Caco-2 (cell line): ENCODE measurements around the gene TMEM140. TPM values are rescaled to one million over a fixed set of nuclear protein-coding genes. Genes with fewer than 3 reads are reported as not detected.
A peak's percentile ranks its signal among the peaks of the same experiment; 100 is the strongest.

ENCODE experiments used
- BruUV-seq: library from RNA; stranded (reverse); fragments of 400-500 nt; replicated peaks from 2 replicates; lab custom pipeline; 2021; lab: Mats Ljungman, UMichigan
- CTCF ChIA-PET: fragments of 300-600 bp; sonication (Branson Sonifier 250); formaldehyde crosslinking; loops from one replicate; lab custom pipeline; 2022; ENCODE audit warnings: antibody characterized with exemption; lab: Charles Lee
- POLR2A ChIA-PET: fragments of 300-600 bp; sonication (Branson Sonifier 250); formaldehyde crosslinking; loops from one replicate; lab custom pipeline; 2022; ENCODE audit warnings: antibody characterized with exemption; lab: Charles Lee
- DNase-seq, 2 experiments: peaks; one replicate each; pipeline versions ENCODE4 v3.0.0 to v3.0.0-alpha.2; 2020 to 2022
- H3K27me3 ChIP-seq: replicated peaks from 2 replicates; pipeline ENCODE4 v1.6.0; 2011; ENCODE audit warnings: low read length; ENCODE audit not compliant: control insufficient read depth, insufficient read depth
- H3K36me3 ChIP-seq: 2 replicates; pipeline ENCODE4 v1.5.1; 2011; ENCODE audit warnings: low read length; ENCODE audit not compliant: control insufficient read depth, insufficient read depth
- H3K4me1 ChIP-seq: fragments of 250-450 bp; sonication (Bioruptor Pico); 2 replicates; pipeline ENCODE4 v1.5.1; 2020; ENCODE audit warnings: mild to moderate bottlenecking
- H3K4me3 ChIP-seq: 2 replicates; pipeline ENCODE4 v1.5.1; 2011; ENCODE audit warnings: low read depth, mild to moderate bottlenecking, control low read depth, low read length
- H3K9me3 ChIP-seq: fragments of 250-450 bp; sonication (Bioruptor Pico); 2 replicates; pipeline ENCODE4 v1.5.1; 2020; ENCODE audit warnings: mild to moderate bottlenecking, moderate library complexity
- H3K27ac Mint-ChIP-seq: one replicate; pipeline ENCODE4 v1.8.0; 2022; ENCODE audit warnings: mixed read lengths; ENCODE audit not compliant: unreplicated experiment
- H3K27me3 Mint-ChIP-seq: one replicate; pipeline ENCODE4 v1.8.0; 2022; ENCODE audit warnings: mixed read lengths; ENCODE audit not compliant: insufficient read depth, unreplicated experiment
- H3K36me3 Mint-ChIP-seq: one replicate; pipeline ENCODE4 v1.8.0; 2022; ENCODE audit warnings: mild to moderate bottlenecking, mixed read lengths; ENCODE audit not compliant: insufficient read depth, unreplicated experiment
- H3K4me1 Mint-ChIP-seq: one replicate; pipeline ENCODE4 v1.8.0; 2022; ENCODE audit warnings: low read depth, mixed read lengths; ENCODE audit not compliant: unreplicated experiment
- H3K4me3 Mint-ChIP-seq: one replicate; pipeline ENCODE4 v1.8.0; 2022; ENCODE audit warnings: mild to moderate bottlenecking, moderate library complexity, mixed read lengths; ENCODE audit not compliant: unreplicated experiment
- H3K9me3 Mint-ChIP-seq: one replicate; pipeline ENCODE4 v1.8.0; 2022; ENCODE audit warnings: mixed read lengths; ENCODE audit not compliant: unreplicated experiment
- intact Hi-C: fragments of 100-400 bp; cut with micrococcal nuclease; formaldehyde crosslinking; loops from one replicate; pipeline ENCODE4 v1.10.0; 2022; ENCODE audit not compliant: unreplicated experiment
- total RNA-seq: library from RNA; stranded (reverse); gene quantifications from 2 replicates; pipeline ENCODE4 v1.2.3, GENCODE V29; 2022
- TF ChIP-seq, protein P1 (sequence below), 2 experiments: fragments of 200-600 bp in 1 of 2; IDR thresholded peaks; 1 replicate in 1 of 2; 2 replicates in 1 of 2; pipeline versions ENCODE4 v1.5.1 to v1.8.0; 2011 to 2022; ENCODE audit warnings: antibody characterized with exemption in 1 of 2, control low read depth in 1 of 2, inconsistent platforms in 1 of 2, low read depth in 1 of 2, low read length in 1 of 2, mild to moderate bottlenecking in 1 of 2, moderate library complexity in 1 of 2; ENCODE audit not compliant: insufficient read depth in 1 of 2, severe bottlenecking in 1 of 2, unreplicated experiment in 1 of 2

Gene TMEM140
- total RNA-seq, 1 experiment from 2014 or later, result 6.1 TPM

DNA sequence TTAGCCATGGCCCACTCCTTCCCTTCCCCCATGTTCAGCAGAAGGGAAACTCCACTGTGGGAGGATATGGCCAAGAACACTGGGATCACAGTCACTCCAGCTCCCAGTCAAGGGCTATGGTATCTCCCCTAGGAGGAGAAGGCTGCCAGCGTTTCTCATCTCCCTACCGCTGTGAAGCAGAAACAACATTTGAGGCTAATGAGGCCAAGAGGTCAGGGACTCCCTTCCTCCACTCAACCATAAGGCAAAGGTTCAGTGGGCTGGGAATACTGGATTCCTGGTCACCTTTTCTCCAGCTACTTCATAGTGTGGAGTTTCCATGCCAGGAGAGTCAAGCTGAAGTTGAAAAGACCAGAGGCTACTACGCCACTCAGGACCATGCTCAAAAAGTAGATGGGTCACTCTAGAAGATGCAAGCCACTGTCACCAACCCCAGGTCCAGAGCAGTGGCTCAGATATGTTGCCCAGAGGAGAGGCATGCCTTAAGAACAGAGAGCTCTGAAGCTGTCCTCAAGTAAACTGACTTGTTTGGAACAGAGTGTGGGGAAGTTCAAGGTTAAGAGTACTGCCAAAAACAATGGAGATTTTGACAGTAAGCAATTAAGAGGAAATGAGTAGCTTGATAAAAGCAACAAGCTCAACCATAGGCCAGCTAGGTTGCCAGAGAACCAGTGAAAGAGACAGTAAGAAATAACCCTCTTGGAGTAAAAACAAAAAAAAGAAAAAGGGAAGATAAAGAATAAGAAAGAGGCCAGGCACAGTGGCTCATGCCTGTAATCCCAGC lies 3.8 kb upstream of the TMEM140 start:
- Histone ChIP-seq H3K9me3 (no peaks in the 10 kb centered on the region), H3K4me3 (no peak overlapping the region), H3K36me3 (no peaks in the 10 kb centered on the region), H3K27me3 (no peaks in the 10 kb centered on the region), H3K4me1 (peaks cover 10% of the 10 kb centered on the region)
- TF ChIP-seq, protein P1, sequence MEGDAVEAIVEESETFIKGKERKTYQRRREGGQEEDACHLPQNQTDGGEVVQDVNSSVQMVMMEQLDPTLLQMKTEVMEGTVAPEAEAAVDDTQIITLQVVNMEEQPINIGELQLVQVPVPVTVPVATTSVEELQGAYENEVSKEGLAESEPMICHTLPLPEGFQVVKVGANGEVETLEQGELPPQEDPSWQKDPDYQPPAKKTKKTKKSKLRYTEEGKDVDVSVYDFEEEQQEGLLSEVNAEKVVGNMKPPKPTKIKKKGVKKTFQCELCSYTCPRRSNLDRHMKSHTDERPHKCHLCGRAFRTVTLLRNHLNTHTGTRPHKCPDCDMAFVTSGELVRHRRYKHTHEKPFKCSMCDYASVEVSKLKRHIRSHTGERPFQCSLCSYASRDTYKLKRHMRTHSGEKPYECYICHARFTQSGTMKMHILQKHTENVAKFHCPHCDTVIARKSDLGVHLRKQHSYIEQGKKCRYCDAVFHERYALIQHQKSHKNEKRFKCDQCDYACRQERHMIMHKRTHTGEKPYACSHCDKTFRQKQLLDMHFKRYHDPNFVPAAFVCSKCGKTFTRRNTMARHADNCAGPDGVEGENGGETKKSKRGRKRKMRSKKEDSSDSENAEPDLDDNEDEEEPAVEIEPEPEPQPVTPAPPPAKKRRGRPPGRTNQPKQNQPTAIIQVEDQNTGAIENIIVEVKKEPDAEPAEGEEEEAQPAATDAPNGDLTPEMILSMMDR (IDR thresholded peaks at IDR 0.05; ENCODE audit: insufficient read depth in 1 of 2, low read depth in 1 of 2, low read length in 1 of 2, severe bottlenecking in 1 of 2, unreplicated experiment in 1 of 2), result no peak
- H3K27me3 Mint-ChIP-seq, result no peaks in the 10 kb centered on the region
- peaks cover 6% of the 10 kb centered on the region for H3K36me3 Mint-ChIP-seq
- H3K9me3 Mint-ChIP-seq, result no peaks in the 10 kb centered on the region
- no peak overlapping the region for H3K4me3 Mint-ChIP-seq
- no peak for DNase-seq
- H3K4me1 Mint-ChIP-seq, result peaks cover 24% of the 10 kb centered on the region
- ChIA-PET CTCF (no interaction called here), POLR2A (interaction anchor here (0.5 kb wide), 1 partner anchor 153 kb away, joined by 4 read pairs; no protein-coding TSS in a partner anchor)
- H3K27ac Mint-ChIP-seq, result no peak overlapping the region
- intact Hi-C loops, result no loop called here
- no TSS peak for BruUV-seq

DNA sequence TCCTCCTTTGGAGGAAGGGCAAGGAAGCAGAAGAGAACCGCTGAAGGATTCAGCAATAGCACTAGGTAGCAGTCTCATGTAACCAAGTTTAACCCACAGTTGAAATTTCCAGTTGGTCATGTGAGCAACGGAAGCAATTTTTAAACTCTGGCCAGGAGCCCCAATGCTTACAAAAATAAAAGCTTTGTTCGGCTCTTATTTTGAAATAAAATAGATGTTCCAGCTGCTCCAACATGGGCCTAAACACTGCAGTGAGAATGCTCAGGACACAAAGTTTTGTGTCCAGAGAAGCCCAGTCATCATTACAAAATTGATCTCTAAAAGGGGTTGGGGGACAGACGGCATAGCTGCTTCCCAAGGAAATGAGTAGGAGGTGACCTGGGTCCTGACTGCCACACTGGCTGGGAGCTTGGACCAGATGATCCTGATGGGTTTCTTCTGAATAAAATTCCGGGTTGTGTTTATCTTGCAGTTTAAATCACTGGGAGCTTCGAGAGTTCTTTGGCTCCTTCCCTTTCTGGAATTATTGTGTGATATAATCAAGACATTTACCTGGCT lies 452 bp upstream of the TMEM140 start:
- H3K9me3 ChIP-seq, result no peaks in the 10 kb centered on the region
- intact Hi-C loops, result loop anchor here (1.0 kb wide), 2 partner anchors 52 to 161 kb away; partner anchors contain the start of gene AGBL3
- ChIA-PET CTCF (interaction anchor here (0.8 to 1.2 kb wide), 3 partner anchors 17 to 161 kb away, joined by 3 to 5 read pairs (median 4); partner anchors contain the start of gene AGBL3), POLR2A (interaction anchor here (0.6 to 0.9 kb wide), 2 partner anchors 57 to 161 kb away, joined by 4 read pairs; partner anchors contain the start of gene AGBL3)
- peaks cover 10% of the 10 kb centered on the region for H3K9me3 Mint-ChIP-seq
- peaks cover 21% of the 10 kb centered on the region for H3K4me1 Mint-ChIP-seq
- H3K36me3 Mint-ChIP-seq, result peaks cover 6% of the 10 kb centered on the region
- peak overlapping the region; percentile 33 for H3K4me3 ChIP-seq
- BruUV-seq, result TSS peak; percentile 86
- H3K4me1 ChIP-seq, result peaks cover 14% of the 10 kb centered on the region
- H3K27ac Mint-ChIP-seq, result peak overlapping the region; percentile 86
- no peaks in the 10 kb centered on the region for H3K36me3 ChIP-seq
- no peaks in the 10 kb centered on the region for H3K27me3 Mint-ChIP-seq
- H3K4me3 Mint-ChIP-seq, result peak overlapping the region; percentile 79
- TF ChIP-seq, protein P1 (IDR thresholded peaks at IDR 0.05; ENCODE audit: insufficient read depth in 1 of 2, low read depth in 1 of 2, low read length in 1 of 2, severe bottlenecking in 1 of 2, unreplicated experiment in 1 of 2), result no peak
- DNase-seq, result no peak
- H3K27me3 ChIP-seq, result no peaks in the 10 kb centered on the region

DNA sequence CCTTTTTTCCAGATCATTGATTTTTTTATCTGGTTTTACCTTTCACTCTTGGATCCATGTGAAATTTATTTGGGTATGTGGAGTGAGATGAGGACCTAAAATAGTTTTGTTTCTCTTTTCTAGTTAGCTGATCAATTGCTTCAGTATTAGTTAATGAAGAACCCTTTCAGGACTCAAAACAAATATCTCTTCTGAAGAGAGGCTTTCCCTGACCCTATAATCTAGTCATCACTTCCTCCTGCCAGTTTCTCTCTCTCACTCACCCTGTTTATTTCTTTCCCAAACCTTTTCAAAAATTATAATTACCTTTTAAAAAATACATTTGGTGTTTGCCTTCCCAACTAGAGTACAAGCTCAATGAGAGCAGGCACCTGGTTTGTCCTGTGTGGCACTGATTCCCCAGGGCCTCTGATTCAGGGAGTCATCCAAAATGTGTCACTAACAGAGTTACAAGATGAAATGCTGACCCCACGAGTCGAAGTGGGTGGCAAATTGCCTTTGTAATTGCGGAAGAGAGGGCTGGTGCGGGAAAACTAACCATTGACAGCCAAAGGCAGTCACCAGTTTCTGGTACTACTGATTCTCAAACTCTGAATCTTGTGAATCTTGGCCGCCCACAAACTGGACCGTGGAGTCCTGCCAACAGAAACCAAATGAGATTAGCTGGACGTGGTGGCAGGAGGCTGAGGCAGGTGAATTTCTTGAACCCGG lies 2.4 kb downstream of the TMEM140 start:
- ChIA-PET POLR2A (no interaction called here), CTCF (no interaction called here)
- Mint-ChIP-seq H3K4me3 (no peak overlapping the region), H3K36me3 (peaks cover 11% of the 10 kb centered on the region), H3K27ac (no peak overlapping the region), H3K27me3 (no peaks in the 10 kb centered on the region), H3K9me3 (peaks cover 25% of the 10 kb centered on the region), H3K4me1 (peaks cover 21% of the 10 kb centered on the region)
- BruUV-seq, result no TSS peak
- no peaks in the 10 kb centered on the region for H3K27me3 ChIP-seq
- no peak for DNase-seq
- peaks cover 14% of the 10 kb centered on the region for H3K4me1 ChIP-seq
- intact Hi-C loops, result no loop called here
- TF ChIP-seq, protein P1 (IDR thresholded peaks at IDR 0.05; ENCODE audit: insufficient read depth in 1 of 2, low read depth in 1 of 2, low read length in 1 of 2, severe bottlenecking in 1 of 2, unreplicated experiment in 1 of 2), result no peak
- no peak overlapping the region for H3K4me3 ChIP-seq
- H3K9me3 ChIP-seq, result peaks cover 18% of the 10 kb centered on the region
- H3K36me3 ChIP-seq, result no peaks in the 10 kb centered on the region
